H1 (cell line): ENCODE data around the gene RETREG1. TPM values are rescaled to one million over a fixed set of nuclear protein-coding genes. Genes with fewer than 3 reads are reported as not detected.

Experiments used
- CTCF ChIA-PET: fragments of 300-600 bp; sonication (Branson Sonifier 250); formaldehyde crosslinking; loops from one replicate; lab custom pipeline; 2021; ENCODE audit not compliant: partially characterized antibody; lab: Charles Lee
- POLR2A ChIA-PET: fragments of 300-600 bp; sonication (Branson Sonifier 250); formaldehyde crosslinking; loops from one replicate; lab custom pipeline; 2021; ENCODE audit warnings: inconsistent platforms; ENCODE audit not compliant: partially characterized antibody; lab: Charles Lee
- DNase-seq, 2 experiments: peaks; one replicate each; pipeline versions ENCODE4 v3.0.0 to v3.0.0-alpha.2; 2010 to 2022; ENCODE audit warnings: low spot score in 2 of 2, low read depth in 1 of 2, mixed read lengths in 1 of 2
- FAIRE-seq: peaks from 2 replicates; lab custom pipeline; 2011; peaks lifted over from hg19 to GRCh38; lab: Jason Lieb, UNC
- H2AFZ ChIP-seq: 2 replicates; pipeline ENCODE4 v1.8.1; 2012; ENCODE audit warnings: low read length, inconsistent platforms
- H2AK5ac ChIP-seq: 2 replicates; pipeline ENCODE4 v1.6.1; 2013; ENCODE audit warnings: low read depth, low read length
- H2BK120ac ChIP-seq: replicated peaks from 2 replicates; pipeline ENCODE3; 2013; ENCODE audit warnings: low read depth, low read length, inconsistent platforms
- H2BK12ac ChIP-seq: 2 replicates; pipeline ENCODE4 v1.6.1; 2013; ENCODE audit warnings: low read depth, low read length
- H2BK15ac ChIP-seq: 2 replicates; pipeline ENCODE4 v1.6.1; 2013; ENCODE audit warnings: low read length
- H2BK20ac ChIP-seq: 2 replicates; pipeline ENCODE4 v1.6.1; 2013; ENCODE audit warnings: low read length
- H2BK5ac ChIP-seq: 2 replicates; pipeline ENCODE4 v1.6.1; 2013; ENCODE audit warnings: low read depth, low read length
- H3K14ac ChIP-seq: 2 replicates; pipeline ENCODE4 v1.6.1; 2013; ENCODE audit warnings: inconsistent platforms; ENCODE audit not compliant: insufficient read length
- H3K18ac ChIP-seq: 2 replicates; pipeline ENCODE4 v1.6.1; 2013; ENCODE audit warnings: low read length; ENCODE audit errors: extremely low read depth
- H3K23ac ChIP-seq: 2 replicates; pipeline ENCODE4 v1.6.1; 2013; ENCODE audit warnings: inconsistent platforms; ENCODE audit not compliant: insufficient read length
- H3K23me2 ChIP-seq: 2 replicates; pipeline ENCODE4 v1.6.1; 2013; ENCODE audit warnings: low read depth, low read length
- H3K27ac ChIP-seq: 2 replicates; pipeline ENCODE4 v1.6.1; 2011; ENCODE audit warnings: low read depth, low read length, inconsistent platforms
- H3K27me3 ChIP-seq, 4 experiments: replicated peaks in 1 of 4; 1 replicate in 1 of 4; 2 replicates in 3 of 4; pipeline versions ENCODE4 v1.6.1 to v1.8.1; 2011 to 2013; ENCODE audit warnings: low read length in 3 of 4, mild to moderate bottlenecking in 3 of 4, inconsistent platforms in 2 of 4, mixed read lengths in 2 of 4, moderate library complexity in 1 of 4; ENCODE audit not compliant: control insufficient read depth in 3 of 4, insufficient read depth in 3 of 4; ENCODE audit errors: extremely low read depth in 1 of 4
- H3K36me3 ChIP-seq, 4 experiments: 2 replicates each; pipeline versions ENCODE4 v1.6.1 to v1.8.1; 2011 to 2013; ENCODE audit warnings: mild to moderate bottlenecking in 4 of 4, low read length in 3 of 4, moderate library complexity in 2 of 4, control low read depth in 1 of 4, inconsistent platforms in 1 of 4; ENCODE audit not compliant: insufficient read depth in 4 of 4, control insufficient read depth in 2 of 4
- H3K4ac ChIP-seq: replicated peaks from 2 replicates; pipeline ENCODE3; 2013; ENCODE audit warnings: low read length, low read depth, mixed read lengths, inconsistent platforms; ENCODE audit not compliant: insufficient read length
- H3K4me1 ChIP-seq, 4 experiments: replicated peaks in 1 of 4; 1 replicate in 1 of 4; 2 replicates in 3 of 4; pipeline versions ENCODE4 v1.6.1 to v1.8.1; 2011 to 2013; ENCODE audit warnings: low read length in 3 of 4, inconsistent platforms in 2 of 4, mixed read lengths in 1 of 4; ENCODE audit not compliant: insufficient read depth in 4 of 4, control insufficient read depth in 3 of 4
- H3K4me2 ChIP-seq, 2 experiments: 2 replicates each; pipeline versions ENCODE4 v1.6.1 to v1.8.1; 2011 to 2013; ENCODE audit warnings: low read depth in 2 of 2, low read length in 2 of 2, control low read depth in 1 of 2, inconsistent platforms in 1 of 2, mild to moderate bottlenecking in 1 of 2; ENCODE audit not compliant: insufficient read depth in 1 of 2
- H3K4me3 ChIP-seq, 4 experiments: fragments of 200-600, 300-600 bp in 1 of 4; sonication (generic), shearing (Covaris generic), sonication (Bioruptor Twin) in 1 of 4; 2 replicates each; pipeline versions ENCODE4 v1.5.1 to v1.8.1; 2011 to 2016; ENCODE audit warnings: low read length in 4 of 4, low read depth in 3 of 4, control low read depth in 2 of 4, inconsistent platforms in 2 of 4, mild to moderate bottlenecking in 2 of 4, mixed read lengths in 1 of 4, moderate library complexity in 1 of 4; ENCODE audit not compliant: insufficient read depth in 2 of 4; ENCODE audit errors: extremely low read depth in 1 of 4
- H3K56ac ChIP-seq: replicated peaks from 2 replicates; pipeline ENCODE3; 2013; ENCODE audit warnings: low read depth, mild to moderate bottlenecking, mixed read lengths, low read length, inconsistent platforms; ENCODE audit not compliant: insufficient read length
- H3K79me1 ChIP-seq: 2 replicates; pipeline ENCODE4 v1.6.1; 2013; ENCODE audit warnings: low read depth, low read length, control low read depth
- H3K79me2 ChIP-seq, 2 experiments: 2 replicates each; pipeline versions ENCODE4 v1.6.1 to v1.8.1; 2012 to 2013; ENCODE audit warnings: low read length in 2 of 2, mild to moderate bottlenecking in 2 of 2, inconsistent platforms in 1 of 2; ENCODE audit not compliant: insufficient read depth in 2 of 2, control insufficient read depth in 1 of 2
- H3K9ac ChIP-seq, 4 experiments: replicated peaks in 1 of 4; 1 replicate in 1 of 4; 2 replicates in 3 of 4; pipeline versions ENCODE4 v1.6.1 to v1.8.1; 2011 to 2013; ENCODE audit warnings: low read depth in 3 of 4, low read length in 3 of 4, control low read depth in 2 of 4, mild to moderate bottlenecking in 2 of 4, moderate library complexity in 2 of 4, inconsistent platforms in 1 of 4; ENCODE audit errors: extremely low read depth in 1 of 4
- H3K9me3 ChIP-seq, 2 experiments: 2 replicates each; pipeline versions ENCODE4 v1.6.1 to v1.8.1; 2012 to 2013; ENCODE audit warnings: mild to moderate bottlenecking in 2 of 2, moderate library complexity in 2 of 2, control low read depth in 1 of 2, inconsistent platforms in 1 of 2, low read depth in 1 of 2, low read length in 1 of 2, mixed read lengths in 1 of 2; ENCODE audit not compliant: insufficient read depth in 2 of 2
- H4K20me1 ChIP-seq, 2 experiments: replicated peaks in 1 of 2; 2 replicates each; pipeline versions ENCODE3 to v1.8.1; 2011 to 2013; ENCODE audit warnings: inconsistent platforms in 2 of 2, low read length in 2 of 2, mild to moderate bottlenecking in 1 of 2; ENCODE audit not compliant: insufficient read depth in 2 of 2, control insufficient read depth in 1 of 2
- H4K5ac ChIP-seq: 2 replicates; pipeline ENCODE4 v1.6.1; 2013; ENCODE audit warnings: low read length, low read depth, mixed read lengths, inconsistent platforms; ENCODE audit not compliant: insufficient read length
- H4K8ac ChIP-seq: 2 replicates; pipeline ENCODE4 v1.8.0; 2013; ENCODE audit warnings: mild to moderate bottlenecking, moderate library complexity, low read length, inconsistent platforms; ENCODE audit not compliant: insufficient read depth; ENCODE audit errors: extremely low read depth
- H4K91ac ChIP-seq: replicated peaks from 2 replicates; pipeline ENCODE3; 2013; ENCODE audit warnings: low read length, mixed read lengths, inconsistent platforms; ENCODE audit not compliant: insufficient read length
- SP1 ChIP-seq: IDR thresholded peaks from 2 replicates; pipeline ENCODE4 v1.6.1; 2011; ENCODE audit warnings: low read depth, low read length
- WGBS, 2 experiments: shearing (Covaris generic) in 1 of 2; methylation state at CpG; one replicate each; pipeline versions ENCODE4 v1.1.6 to v1.1.7; 2013 to 2015; ENCODE audit warnings: low lambda C conversion rate in 2 of 2, mixed read lengths in 2 of 2, inconsistent platforms in 1 of 2, low coverage in 1 of 2, missing lambda C conversion rate in 1 of 2; ENCODE audit not compliant: insufficient replicate concordance in 2 of 2, insufficient coverage in 1 of 2, insufficient read length in 1 of 2; ENCODE audit errors: extremely low coverage in 1 of 2, missing lambda C conversion rate in 1 of 2; 5-methylcytosine and 5-hydroxymethylcytosine counted together
- polyA plus RNA-seq, 7 experiments: library from polyadenylated mRNA; depleted of rRNA in 3 of 7; stranded (reverse) in 5 of 7; unstranded in 2 of 7; fragments of >200 nt in 5 of 7; fragments of 200-250 nt in 2 of 7; gene quantifications; 1 replicate in 5 of 7; 2 replicates in 1 of 7; 4 replicates in 1 of 7; pipeline versions ENCODE4 v1.2.1 to v1.2.3, GENCODE V29; 2011 to 2013; ENCODE audit warnings: missing spikeins in 2 of 7, mixed read lengths in 2 of 7
- total RNA-seq: library from RNA; stranded (reverse); fragmentation: NEBNext Ultra II Directional; extraction: Animal tissue kit (Norgen Biotek cat#: 25700); gene quantifications from 2 replicates; pipeline ENCODE4 v1.2.1, GENCODE V29; 2021

Gene RETREG1
- total and polyA plus RNA-seq, 2 of the 8 experiments (the other 6 are each of a cell fraction or from before 2014, with no cell fraction given), result 0.62 to 1.9 TPM

- no peak overlapping the region for H3K56ac ChIP-seq
- H3K4me2 ChIP-seq, result no peak overlapping the region
- H2BK5ac ChIP-seq, result no peak overlapping the region
- H3K14ac ChIP-seq, result no peak overlapping the region
- no peak overlapping the region for H2AFZ ChIP-seq
- H3K79me2 ChIP-seq, result no peaks in the 10 kb centered on the region
- H2BK20ac ChIP-seq, result no peak overlapping the region
- no peak for TF ChIP-seq SP1
- no peaks in the 10 kb centered on the region for H3K9me3 ChIP-seq
- 88% methylated on average over 8 of the region's 8 CpGs; no CpG with 5 or more reads in 1 of the 2 experiments for WGBS, 2 experiments
- H3K4ac ChIP-seq, result no peak overlapping the region
- no peak overlapping the region for H4K91ac ChIP-seq
- H4K8ac ChIP-seq, result no peak overlapping the region
- H3K79me1 ChIP-seq, result no peaks in the 10 kb centered on the region
- ChIA-PET CTCF (interaction anchor here (1.0 to 1.2 kb wide), 2 partner anchors 9 to 66 kb away, joined by 3 read pairs; no protein-coding TSS in a partner anchor), POLR2A (no interaction called here)
- no peak overlapping the region for H2AK5ac ChIP-seq
- no peak overlapping the region for H2BK120ac ChIP-seq
- no peak overlapping the region for H3K18ac ChIP-seq
- no peak overlapping the region for H3K23ac ChIP-seq
- no peak overlapping the region for H4K5ac ChIP-seq
- FAIRE-seq (no peak), DNase-seq (no peak)
- H2BK12ac ChIP-seq, result no peak overlapping the region
- no peak overlapping the region for H3K4me3 ChIP-seq
- no peaks in the 10 kb centered on the region for H3K23me2 ChIP-seq
- H3K9ac ChIP-seq, result no peak overlapping the region
- no peak overlapping the region for H2BK15ac ChIP-seq
- no peak overlapping the region for H3K27ac ChIP-seq
- H3K36me3 ChIP-seq, result no peaks in the 10 kb centered on the region
- H3K4me1 ChIP-seq, result peaks cover 0 to 3% (median 0%) of the 10 kb centered on the region in 4 experiments; a peak in 1 of 7 replicates
- H3K27me3 ChIP-seq, result no peaks in the 10 kb centered on the region
- H4K20me1 ChIP-seq, result no peaks in the 10 kb centered on the region
Measured at GRCh38 chr5:16554110-16554509, 62.7 kb downstream of the RETREG1 start.
